Trophoblast cell (in vitro differentiated cells and primary cell): ENCODE measurements around the gene ZNF433.

ENCODE experiments used
- DNase-seq, 2 donors: peaks; one replicate each; pipeline ENCODE4 v3.0.0-alpha.2; 2016
- H2AFZ ChIP-seq: 2 replicates; pipeline ENCODE4 v1.6.1; 2013; ENCODE audit warnings: low read length, moderate library complexity, mild to moderate bottlenecking; ENCODE audit not compliant: insufficient read depth, poor library complexity
- H2AK5ac ChIP-seq: 2 replicates; pipeline ENCODE4 v1.6.1; 2013; ENCODE audit warnings: mild to moderate bottlenecking, low read length
- H2BK120ac ChIP-seq: 2 replicates; pipeline ENCODE4 v1.6.1; 2013; ENCODE audit warnings: low read length, mild to moderate bottlenecking, moderate library complexity; ENCODE audit not compliant: insufficient read depth, poor library complexity
- H2BK12ac ChIP-seq: 2 replicates; pipeline ENCODE4 v1.6.1; 2013; ENCODE audit warnings: mild to moderate bottlenecking, low read length, moderate library complexity
- H2BK5ac ChIP-seq: 2 replicates; pipeline ENCODE4 v1.6.1; 2013; ENCODE audit warnings: low read length, low read depth, moderate library complexity, mild to moderate bottlenecking; ENCODE audit not compliant: poor library complexity
- H3K14ac ChIP-seq: 2 replicates; pipeline ENCODE4 v1.6.1; 2013; ENCODE audit warnings: mild to moderate bottlenecking, low read length
- H3K18ac ChIP-seq: 2 replicates; pipeline ENCODE4 v1.6.1; 2013; ENCODE audit warnings: mild to moderate bottlenecking, low read length
- H3K23ac ChIP-seq: 2 replicates; pipeline ENCODE4 v1.6.1; 2013; ENCODE audit warnings: low read length
- H3K27ac ChIP-seq: 2 replicates; pipeline ENCODE4 v1.5.1; 2013; ENCODE audit warnings: low read depth, mild to moderate bottlenecking, inconsistent platforms, low read length, moderate library complexity
- H3K27me3 ChIP-seq: 2 replicates; pipeline ENCODE4 v1.6.1; 2013; ENCODE audit warnings: inconsistent platforms, mild to moderate bottlenecking, low read length, moderate library complexity; ENCODE audit not compliant: insufficient read depth
- H3K36me3 ChIP-seq, 2 experiments: 1 replicate in 1 of 2; 2 replicates in 1 of 2; pipeline ENCODE4 v1.6.1; 2013; ENCODE audit warnings: low read length in 2 of 2, mild to moderate bottlenecking in 2 of 2, moderate library complexity in 1 of 2; ENCODE audit not compliant: insufficient read depth in 2 of 2, control insufficient read depth in 1 of 2
- H3K4ac ChIP-seq: 2 replicates; pipeline ENCODE4 v1.6.1; 2013; ENCODE audit warnings: low read depth, mild to moderate bottlenecking, low read length, moderate library complexity
- H3K4me1 ChIP-seq, 2 experiments: 1 replicate in 1 of 2; 2 replicates in 1 of 2; pipeline ENCODE4 v1.6.1; 2013; ENCODE audit warnings: low read length in 2 of 2, mild to moderate bottlenecking in 2 of 2, moderate library complexity in 1 of 2; ENCODE audit not compliant: insufficient read depth in 2 of 2, control insufficient read depth in 1 of 2
- H3K4me2 ChIP-seq: 2 replicates; pipeline ENCODE4 v1.6.1; 2013; ENCODE audit warnings: inconsistent platforms, mild to moderate bottlenecking, low read length, moderate library complexity
- H3K4me3 ChIP-seq: 2 replicates; pipeline ENCODE4 v1.5.1; 2013; ENCODE audit warnings: mild to moderate bottlenecking, low read depth, low read length, inconsistent platforms
- H3K79me1 ChIP-seq: one replicate; pipeline ENCODE4 v1.6.1; 2013; ENCODE audit warnings: low read length
- H3K79me2 ChIP-seq: 2 replicates; pipeline ENCODE4 v1.6.1; 2013; ENCODE audit warnings: low read length, mild to moderate bottlenecking; ENCODE audit not compliant: control insufficient read depth, insufficient read depth, poor library complexity
- H3K9ac ChIP-seq: 2 replicates; pipeline ENCODE4 v1.6.1; 2013; ENCODE audit warnings: mild to moderate bottlenecking, low read length
- H3K9me3 ChIP-seq: 2 replicates; pipeline ENCODE4 v1.6.1; 2013; ENCODE audit warnings: low read depth, mild to moderate bottlenecking, control low read depth, inconsistent platforms, low read length; ENCODE audit not compliant: insufficient read depth
- H4K12ac ChIP-seq: 2 replicates; pipeline ENCODE4 v1.6.1; 2013; ENCODE audit warnings: low read depth, mild to moderate bottlenecking, low read length, moderate library complexity
- H4K8ac ChIP-seq: 2 replicates; pipeline ENCODE4 v1.6.1; 2013; ENCODE audit warnings: low read depth, mild to moderate bottlenecking, low read length, moderate library complexity
- H4K91ac ChIP-seq: one replicate; pipeline ENCODE4 v1.6.1; 2013; ENCODE audit warnings: low read depth, mild to moderate bottlenecking, low read length, moderate library complexity
- WGBS: extraction: QIAGEN DNeasy Blood & Tissue Kit; methylation state at CpG from one replicate; pipeline ENCODE4 v1.1.7; 2013; ENCODE audit warnings: missing lambda C conversion rate; ENCODE audit not compliant: insufficient read length, insufficient coverage; ENCODE audit errors: extremely low coverage; 5-methylcytosine and 5-hydroxymethylcytosine counted together

ZNF433 gene

DNA sequence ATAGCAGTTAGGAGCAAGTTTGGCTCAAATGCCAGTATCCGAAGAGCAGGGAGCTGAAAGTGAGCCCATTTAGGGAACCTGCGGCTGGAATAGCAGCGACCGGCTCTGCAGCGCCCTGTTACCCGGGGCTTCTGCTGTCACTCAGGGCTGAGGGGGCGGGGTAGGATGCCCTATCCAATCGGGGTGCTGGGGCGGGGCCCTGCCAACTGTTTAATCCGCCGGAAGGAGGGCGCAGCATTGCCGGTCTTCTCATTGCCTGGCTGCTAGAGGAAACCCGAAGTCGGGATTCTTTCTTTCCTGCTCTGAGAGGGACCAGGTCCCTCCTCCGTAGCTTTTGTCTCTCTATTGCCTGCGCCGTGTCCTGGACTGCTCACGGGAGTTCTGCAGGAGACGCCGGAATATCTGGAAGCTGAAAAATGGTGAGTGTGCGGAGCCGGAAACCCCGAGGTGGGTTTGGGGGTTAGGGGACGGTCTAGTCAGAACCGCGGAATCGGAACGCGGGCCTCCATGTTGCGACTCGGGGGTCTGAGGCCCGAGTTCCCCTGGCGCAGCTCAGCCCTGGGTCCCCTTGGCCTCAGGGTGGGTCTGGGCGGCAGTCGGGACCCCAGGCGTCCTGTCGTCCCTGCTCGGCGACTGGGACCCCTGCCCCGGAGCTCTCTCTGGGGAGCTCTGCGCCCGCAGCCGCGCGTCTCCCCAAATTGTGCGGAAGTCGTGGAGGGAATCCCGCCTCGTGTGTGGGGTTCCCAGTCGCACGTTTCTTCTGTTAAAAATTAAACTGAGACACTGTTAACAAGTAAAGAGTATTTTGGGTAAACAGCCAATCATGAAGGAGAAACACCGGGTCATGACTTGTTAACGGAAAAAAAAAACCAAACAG, 47.8 kb downstream of the ZNF433 start:
- peak overlapping the region; percentile 71 for H3K18ac ChIP-seq
- H2BK120ac ChIP-seq: no peak overlapping the region
- H2BK12ac ChIP-seq: no peak overlapping the region
- H3K27me3 ChIP-seq: no peaks in the 10 kb centered on the region
- peak overlapping the region; percentile 60 for H4K91ac ChIP-seq
- peak overlapping the region; percentile 97 for H3K4me2 ChIP-seq
- peak overlapping the region; percentile 75 for H3K27ac ChIP-seq
- peaks cover 3% of the 10 kb centered on the region for H3K79me1 ChIP-seq
- H3K36me3 ChIP-seq: peaks cover 0 to under 1% of the 10 kb centered on the region in 2 experiments
- peak overlapping the region; percentile 88 for H3K4me3 ChIP-seq
- H2AFZ ChIP-seq: peak overlapping the region; percentile 65
- H4K8ac ChIP-seq: peak overlapping the region; percentile 83
- H3K4me1 ChIP-seq: no peaks in the 10 kb centered on the region
- H3K4ac ChIP-seq: peak overlapping the region; percentile 39
- H3K9me3 ChIP-seq: peaks cover 3% of the 10 kb centered on the region
- peaks cover 3% of the 10 kb centered on the region for H3K79me2 ChIP-seq
- H4K12ac ChIP-seq: peak overlapping the region; percentile 11
- no peak overlapping the region for H3K23ac ChIP-seq
- H2BK5ac ChIP-seq: peak overlapping the region; percentile 43
- peak overlapping the region; percentile 92 for H3K9ac ChIP-seq
- WGBS: no CpG with 5 or more reads among the region's 54 CpGs
- peak; percentile 94 to 95 for DNase-seq
- H2AK5ac ChIP-seq: no peak overlapping the region
- H3K14ac ChIP-seq: peak overlapping the region; percentile 47

DNA sequence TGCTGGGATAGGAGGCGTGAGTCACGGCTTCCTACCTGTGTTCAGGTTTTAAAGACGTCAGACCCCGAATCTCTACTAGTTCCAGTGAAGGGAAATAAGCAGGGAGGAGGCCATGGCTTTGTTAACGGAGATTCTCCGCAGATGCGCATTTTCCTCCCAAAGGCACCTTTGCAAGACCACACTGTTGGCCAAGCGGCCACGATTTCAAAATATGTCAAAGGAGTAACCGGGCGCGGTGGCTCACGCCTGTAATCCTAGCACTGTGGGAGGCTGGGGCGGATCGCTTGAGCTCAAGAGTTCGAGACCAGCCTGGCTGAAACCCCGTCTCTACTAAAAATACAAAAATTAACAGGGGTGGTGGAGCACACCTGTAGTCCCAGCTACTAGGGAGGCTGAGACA, 48.7 kb downstream of the ZNF433 start:
- Histone ChIP-seq H3K9me3 (peaks cover 4% of the 10 kb centered on the region), H3K4ac (no peak overlapping the region), H4K8ac (no peak overlapping the region), H3K27me3 (no peaks in the 10 kb centered on the region), H3K18ac (no peak overlapping the region), H2BK12ac (no peak overlapping the region), H3K4me1 (no peaks in the 10 kb centered on the region), H3K36me3 (peaks cover 0 to 2% of the 10 kb centered on the region in 2 experiments), H2BK120ac (no peak overlapping the region), H3K14ac (no peak overlapping the region), H3K27ac (no peak overlapping the region), H3K9ac (no peak overlapping the region), H2AK5ac (no peak overlapping the region), H3K4me3 (no peak overlapping the region), H3K79me1 (peaks cover 3% of the 10 kb centered on the region), H2BK5ac (no peak overlapping the region), H4K12ac (no peak overlapping the region), H4K91ac (no peak overlapping the region), H3K4me2 (no peak overlapping the region), H3K79me2 (peaks cover 3% of the 10 kb centered on the region), H2AFZ (no peak overlapping the region), H3K23ac (no peak overlapping the region)
- peak; percentile 7 to 26 for DNase-seq
- WGBS: no CpG with 5 or more reads among the region's 17 CpGs

DNA sequence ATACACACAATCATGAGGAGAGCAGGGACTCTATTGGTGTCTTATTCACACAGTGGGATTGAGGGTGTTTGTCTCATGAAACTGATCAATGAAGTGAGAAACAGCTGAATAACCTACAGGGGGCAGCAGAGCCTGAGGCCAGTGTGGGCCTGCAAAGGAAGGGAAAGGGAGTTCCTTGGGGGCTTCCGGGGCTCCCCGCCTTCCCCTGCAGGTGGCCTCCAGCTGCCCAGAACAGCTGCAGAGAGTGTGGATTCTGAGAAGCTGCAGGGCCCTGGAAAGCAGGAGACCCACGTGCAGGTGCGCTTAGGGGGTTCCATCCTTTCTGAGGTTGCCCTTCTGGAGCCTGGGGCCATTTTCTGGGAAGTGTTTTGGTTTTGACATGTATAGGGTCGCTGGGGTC, 50.5 kb downstream of the ZNF433 start:
- Histone ChIP-seq H3K23ac (no peak overlapping the region), H3K4me1 (no peaks in the 10 kb centered on the region), H2BK120ac (no peak overlapping the region), H2BK5ac (no peak overlapping the region), H3K4me2 (no peak overlapping the region), H2AK5ac (no peak overlapping the region), H2AFZ (no peak overlapping the region), H3K9ac (no peak overlapping the region), H3K27ac (no peak overlapping the region), H3K79me1 (peaks cover 3% of the 10 kb centered on the region), H4K12ac (no peak overlapping the region), H3K27me3 (no peaks in the 10 kb centered on the region), H3K4ac (no peak overlapping the region), H3K9me3 (peaks cover 14% of the 10 kb centered on the region), H4K8ac (no peak overlapping the region), H4K91ac (no peak overlapping the region), H2BK12ac (no peak overlapping the region), H3K18ac (no peak overlapping the region), H3K14ac (no peak overlapping the region), H3K79me2 (peaks cover 3% of the 10 kb centered on the region), H3K36me3 (peaks cover 2 to 4% of the 10 kb centered on the region in 2 experiments), H3K4me3 (no peak overlapping the region)
- WGBS: no CpG with 5 or more reads among the region's 5 CpGs
- no peak for DNase-seq

DNA sequence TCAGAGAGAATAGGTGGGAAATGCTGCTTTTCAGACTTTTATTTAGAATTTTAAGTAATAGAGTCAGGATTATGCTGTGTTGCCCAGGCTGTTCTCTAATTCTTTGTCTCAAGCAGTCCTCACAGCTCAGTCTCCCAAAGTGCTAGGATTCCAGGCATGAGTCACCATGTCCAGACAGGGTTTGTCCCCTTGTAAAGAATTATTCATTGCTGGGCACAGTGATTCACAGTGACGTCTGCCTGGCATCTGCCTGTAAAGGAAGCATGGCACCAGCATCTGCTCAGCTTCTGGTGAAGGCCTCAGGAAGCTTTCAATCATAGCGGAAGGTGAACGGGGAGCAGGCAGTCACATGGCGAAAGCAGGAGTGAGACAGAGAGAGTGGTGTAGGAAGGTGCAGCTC, 53.0 kb downstream of the ZNF433 start:
- H2AFZ ChIP-seq: no peak overlapping the region
- H4K12ac ChIP-seq: no peak overlapping the region
- no peak overlapping the region for H2AK5ac ChIP-seq
- peaks cover 19% of the 10 kb centered on the region for H3K9me3 ChIP-seq
- no peak overlapping the region for H3K23ac ChIP-seq
- H3K4me3 ChIP-seq: no peak overlapping the region
- H3K79me1 ChIP-seq: peaks cover under 1% of the 10 kb centered on the region
- H3K79me2 ChIP-seq: no peaks in the 10 kb centered on the region
- H3K18ac ChIP-seq: no peak overlapping the region
- H4K8ac ChIP-seq: no peak overlapping the region
- no peak overlapping the region for H3K9ac ChIP-seq
- WGBS: no CpG with 5 or more reads among the region's 4 CpGs
- H3K4me1 ChIP-seq: no peaks in the 10 kb centered on the region
- no peak overlapping the region for H3K4ac ChIP-seq
- H2BK5ac ChIP-seq: no peak overlapping the region
- no peak overlapping the region for H2BK12ac ChIP-seq
- no peak overlapping the region for H3K4me2 ChIP-seq
- H3K27ac ChIP-seq: no peak overlapping the region
- H4K91ac ChIP-seq: no peak overlapping the region
- peaks cover 4 to 8% of the 10 kb centered on the region in 2 experiments for H3K36me3 ChIP-seq
- DNase-seq: peak; percentile 61 to 65
- no peak overlapping the region for H2BK120ac ChIP-seq
- no peak overlapping the region for H3K14ac ChIP-seq
- H3K27me3 ChIP-seq: no peaks in the 10 kb centered on the region
